H9 (cell line): ENCODE results near the gene MLKL. TPM values are rescaled to one million over a fixed set of nuclear protein-coding genes. Genes with fewer than 3 reads are reported as not detected.
A peak's percentile ranks its signal among the peaks of the same experiment; 100 is the strongest.

Source experiments
- DNase-seq: peaks from one replicate; pipeline ENCODE4 v3.0.0-alpha.2; 2017
- H2AFZ ChIP-seq: one replicate; pipeline ENCODE4 v1.6.1; 2013; ENCODE audit warnings: mild to moderate bottlenecking, low read length, control low read depth, moderate library complexity
- H2AK5ac ChIP-seq: 2 replicates; pipeline ENCODE4 v1.6.1; 2013; ENCODE audit warnings: low read length, control low read depth, mixed read lengths; ENCODE audit not compliant: insufficient read length
- H2BK120ac ChIP-seq: one replicate; pipeline ENCODE4 v1.6.1; 2013; ENCODE audit warnings: low read depth, mild to moderate bottlenecking, low read length, control low read depth, inconsistent platforms; ENCODE audit not compliant: poor library complexity, severe bottlenecking
- H2BK12ac ChIP-seq: 2 replicates; pipeline ENCODE4 v1.6.1; 2013; ENCODE audit warnings: low read length, control low read depth, mixed read lengths, low read depth; ENCODE audit not compliant: insufficient read length
- H2BK15ac ChIP-seq: 2 replicates; pipeline ENCODE4 v1.6.1; 2013; ENCODE audit warnings: low read depth, low read length, control low read depth
- H2BK20ac ChIP-seq: one replicate; pipeline ENCODE4 v1.6.1; 2013; ENCODE audit warnings: low read depth, mild to moderate bottlenecking, low read length, control low read depth, inconsistent platforms; ENCODE audit not compliant: poor library complexity, severe bottlenecking
- H2BK5ac ChIP-seq: 2 replicates; pipeline ENCODE4 v1.6.1; 2013; ENCODE audit warnings: low read length, control low read depth, mixed read lengths; ENCODE audit not compliant: insufficient read length
- H3K14ac ChIP-seq: 2 replicates; pipeline ENCODE4 v1.6.1; 2013; ENCODE audit warnings: low read length, control low read depth; ENCODE audit not compliant: insufficient read depth
- H3K18ac ChIP-seq: 2 replicates; pipeline ENCODE4 v1.6.1; 2013; ENCODE audit warnings: low read depth, mild to moderate bottlenecking, mixed read lengths, low read length, control low read depth; ENCODE audit not compliant: insufficient read length
- H3K23ac ChIP-seq: 2 replicates; pipeline ENCODE4 v1.6.1; 2013; ENCODE audit warnings: low read length, control low read depth, mixed read lengths, low read depth; ENCODE audit not compliant: insufficient read length
- H3K23me2 ChIP-seq: 2 replicates; pipeline ENCODE4 v1.6.1; 2013; ENCODE audit warnings: low read depth, mild to moderate bottlenecking, mixed read lengths, low read length, control low read depth; ENCODE audit not compliant: insufficient read length, poor library complexity, severe bottlenecking
- H3K27ac ChIP-seq: 2 replicates; pipeline ENCODE4 v1.5.1; 2013; ENCODE audit warnings: low read length, control low read depth, mixed read lengths, low read depth; ENCODE audit not compliant: insufficient read length
- H3K27me3 ChIP-seq: 2 replicates; pipeline ENCODE4 v1.6.1; 2013; ENCODE audit warnings: low read length, control low read depth, inconsistent platforms; ENCODE audit not compliant: insufficient read depth
- H3K4ac ChIP-seq: 2 replicates; pipeline ENCODE4 v1.6.1; 2013; ENCODE audit warnings: low read depth, mild to moderate bottlenecking, control low read depth, inconsistent platforms, low read length, moderate library complexity
- H3K4me1 ChIP-seq: 2 replicates; pipeline ENCODE4 v1.6.1; 2013; ENCODE audit warnings: low read length, control low read depth, inconsistent platforms; ENCODE audit not compliant: insufficient read depth
- H3K4me2 ChIP-seq: 2 replicates; pipeline ENCODE4 v1.6.1; 2013; ENCODE audit warnings: low read length, control low read depth, mixed read lengths; ENCODE audit not compliant: insufficient read length, insufficient read depth
- H3K56ac ChIP-seq: 2 replicates; pipeline ENCODE4 v1.6.1; 2013; ENCODE audit warnings: low read depth, mild to moderate bottlenecking, mixed read lengths, low read length, control low read depth; ENCODE audit not compliant: insufficient read length
- H3K79me1 ChIP-seq: 2 replicates; pipeline ENCODE4 v1.6.1; 2013; ENCODE audit warnings: low read depth, mild to moderate bottlenecking, moderate library complexity, low read length, control low read depth, inconsistent platforms; ENCODE audit not compliant: insufficient read depth, poor library complexity, severe bottlenecking
- H3K79me2 ChIP-seq: 2 replicates; pipeline ENCODE4 v1.6.1; 2013; ENCODE audit warnings: low read length, control low read depth, inconsistent platforms; ENCODE audit not compliant: insufficient read depth
- H3K9ac ChIP-seq: 2 replicates; pipeline ENCODE4 v1.6.1; 2013; ENCODE audit warnings: low read length, control low read depth, mixed read lengths; ENCODE audit not compliant: insufficient read length; ENCODE audit errors: extremely low read depth
- H3K9me3 ChIP-seq: one replicate; pipeline ENCODE4 v1.6.1; 2013; ENCODE audit warnings: low read depth, low read length, inconsistent platforms; ENCODE audit not compliant: control insufficient read depth
- H3T11ph ChIP-seq: one replicate; pipeline ENCODE4 v1.6.1; 2013; ENCODE audit warnings: mild to moderate bottlenecking, low read length, control low read depth, inconsistent platforms
- H4K20me1 ChIP-seq: one replicate; pipeline ENCODE4 v1.6.1; 2013; ENCODE audit not compliant: control insufficient read depth, insufficient read length, insufficient read depth
- H4K5ac ChIP-seq: 2 replicates; pipeline ENCODE4 v1.6.1; 2013; ENCODE audit warnings: low read depth, mild to moderate bottlenecking, mixed read lengths, low read length, control low read depth; ENCODE audit not compliant: insufficient read length
- H4K8ac ChIP-seq: replicated peaks from 2 replicates; pipeline ENCODE4 v1.6.1; 2013; ENCODE audit warnings: low read length, control low read depth, mixed read lengths, low read depth; ENCODE audit not compliant: insufficient read length
- H4K91ac ChIP-seq: 2 replicates; pipeline ENCODE4 v1.6.1; 2013; ENCODE audit warnings: low read depth, mild to moderate bottlenecking, moderate library complexity, mixed read lengths, low read length, control low read depth; ENCODE audit not compliant: insufficient read length
- H3K27ac Mint-ChIP-seq, 3 experiments: 2 replicates in 2 of 3; 3 replicates in 1 of 3; pipeline ENCODE4 v1.8.0; 2020 to 2021; ENCODE audit warnings: mixed read lengths in 3 of 3, mild to moderate bottlenecking in 1 of 3, moderate library complexity in 1 of 3
- H3K27me3 Mint-ChIP-seq: 2 replicates; pipeline ENCODE4 v1.8.0; 2021; ENCODE audit warnings: low read depth, mild to moderate bottlenecking, moderate library complexity, mixed read lengths
- H3K36me3 Mint-ChIP-seq, 3 experiments: 2 replicates in 2 of 3; 3 replicates in 1 of 3; pipeline ENCODE4 v1.8.0; 2020 to 2021; ENCODE audit warnings: low read depth in 3 of 3, mixed read lengths in 3 of 3; ENCODE audit not compliant: insufficient read depth in 1 of 3
- H3K4me1 Mint-ChIP-seq, 2 experiments: 2 replicates each; pipeline ENCODE4 v1.8.0; 2020; ENCODE audit warnings: mixed read lengths in 2 of 2
- H3K4me3 Mint-ChIP-seq, 2 experiments: 2 replicates in 1 of 2; 3 replicates in 1 of 2; pipeline ENCODE4 v1.8.0; 2020 to 2021; ENCODE audit warnings: mild to moderate bottlenecking in 2 of 2, mixed read lengths in 2 of 2, moderate library complexity in 1 of 2
- H3K9me3 Mint-ChIP-seq, 2 experiments: 2 replicates in 1 of 2; 3 replicates in 1 of 2; pipeline ENCODE4 v1.8.0; 2020; ENCODE audit warnings: mild to moderate bottlenecking in 2 of 2, mixed read lengths in 2 of 2, moderate library complexity in 1 of 2
- WGBS: extraction: QIAGEN DNeasy Blood & Tissue Kit; methylation state at CpG from one replicate; pipeline ENCODE4 v1.1.7; 2013; ENCODE audit warnings: missing lambda C conversion rate, low lambda C conversion rate, mixed read lengths; ENCODE audit not compliant: insufficient read length; ENCODE audit errors: extremely low coverage; 5-methylcytosine and 5-hydroxymethylcytosine counted together
- total RNA-seq: library from RNA; stranded (reverse); gene quantifications from 2 replicates; pipeline ENCODE4 v1.2.1, GENCODE V29; 2021
- TF ChIP-seq, protein P1 (sequence below): fragments of 200-600 bp; sonication (generic); conservative IDR thresholded peaks from 3 replicates; pipeline ENCODE4 v1.8.0; 2021; ENCODE audit warnings: antibody characterized with exemption, mild to moderate bottlenecking

MLKL gene
- total RNA-seq, 1 experiment from 2014 or later, result 0.37 TPM

GRCh38 chr16:74736531-74737157, 36.0 kb upstream of the MLKL start:
- no CpG with 5 or more reads among the region's 9 CpGs for WGBS
- Histone ChIP-seq H2AFZ (no peak overlapping the region), H4K8ac (no peak overlapping the region), H2BK12ac (no peak overlapping the region), H3K14ac (no peak overlapping the region), H3K9ac (no peak overlapping the region), H2BK120ac (no peak overlapping the region), H3K9me3 (no peaks in the 10 kb centered on the region), H2AK5ac (no peak overlapping the region), H3K4me1 (peaks cover 4% of the 10 kb centered on the region; the same call in 1 of the 2 replicates), H3K27ac (no peak overlapping the region), H2BK15ac (no peak overlapping the region), H3T11ph (no peak overlapping the region), H3K56ac (no peak overlapping the region), H4K20me1 (no peaks in the 10 kb centered on the region), H3K4ac (no peak overlapping the region), H3K23ac (no peak overlapping the region), H3K23me2 (no peaks in the 10 kb centered on the region), H2BK5ac (no peak overlapping the region), H3K79me2 (no peaks in the 10 kb centered on the region), H3K4me2 (no peak overlapping the region), H4K91ac (no peak overlapping the region), H3K18ac (no peak overlapping the region), H3K79me1 (no peaks in the 10 kb centered on the region), H3K27me3 (no peaks in the 10 kb centered on the region), H2BK20ac (no peak overlapping the region), H4K5ac (no peak overlapping the region)
- TF ChIP-seq, protein P1, sequence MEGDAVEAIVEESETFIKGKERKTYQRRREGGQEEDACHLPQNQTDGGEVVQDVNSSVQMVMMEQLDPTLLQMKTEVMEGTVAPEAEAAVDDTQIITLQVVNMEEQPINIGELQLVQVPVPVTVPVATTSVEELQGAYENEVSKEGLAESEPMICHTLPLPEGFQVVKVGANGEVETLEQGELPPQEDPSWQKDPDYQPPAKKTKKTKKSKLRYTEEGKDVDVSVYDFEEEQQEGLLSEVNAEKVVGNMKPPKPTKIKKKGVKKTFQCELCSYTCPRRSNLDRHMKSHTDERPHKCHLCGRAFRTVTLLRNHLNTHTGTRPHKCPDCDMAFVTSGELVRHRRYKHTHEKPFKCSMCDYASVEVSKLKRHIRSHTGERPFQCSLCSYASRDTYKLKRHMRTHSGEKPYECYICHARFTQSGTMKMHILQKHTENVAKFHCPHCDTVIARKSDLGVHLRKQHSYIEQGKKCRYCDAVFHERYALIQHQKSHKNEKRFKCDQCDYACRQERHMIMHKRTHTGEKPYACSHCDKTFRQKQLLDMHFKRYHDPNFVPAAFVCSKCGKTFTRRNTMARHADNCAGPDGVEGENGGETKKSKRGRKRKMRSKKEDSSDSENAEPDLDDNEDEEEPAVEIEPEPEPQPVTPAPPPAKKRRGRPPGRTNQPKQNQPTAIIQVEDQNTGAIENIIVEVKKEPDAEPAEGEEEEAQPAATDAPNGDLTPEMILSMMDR, result no peak
- Mint-ChIP-seq H3K27ac (0 out of 7 replicates have a peak overlapping the region, but pooled peaks of 2 of the 3 experiments have one; percentile 28 to 40), H3K4me1 (peaks cover 38 to 52% of the 10 kb centered on the region in 2 experiments), H3K27me3 (no peaks in the 10 kb centered on the region), H3K4me3 (no peak overlapping the region), H3K9me3 (no peaks in the 10 kb centered on the region; a peak in 1 of 5 replicates), H3K36me3 (no peaks in the 10 kb centered on the region; a peak in 2 of 7 replicates)
- DNase-seq, result no peak
